ENCODE measurements around the gene SH3BGR.

SH3BGR gene

GRCh38 chr21:39559511-39559910 is 107.7 kb downstream of the SH3BGR start:
- TF ChIP-seq CTCF (IDR thresholded peaks at IDR 0.05): no peak

- TF ChIP-seq CTCF (IDR thresholded peaks at IDR 0.05): no peak
These were observed 109.4 kb downstream of the SH3BGR start for GRCh38 chr21:39561140-39561539.

GRCh38 chr21:39562791-39563770 is 111.3 kb downstream of the SH3BGR start:
- no peak for TF ChIP-seq CTCF (IDR thresholded peaks at IDR 0.05)

GRCh38 chr21:39564200-39564599 is 112.4 kb downstream of the SH3BGR start:
- TF ChIP-seq CTCF (IDR thresholded peaks at IDR 0.05): no peak
